Left forelimb (tissue), 1 donor: ENCODE data around the gene FAM163A.

Experiments
- DNase-seq: peaks from one replicate; pipeline ENCODE4 v3.0.0-alpha.2; 2018; ENCODE audit warnings: low spot score

FAM163A gene

GRCh38 chr1:179856296-179856695 is 113.2 kb downstream of the FAM163A start:
- DNase-seq, result no peak

GRCh38 chr1:179857009-179857408 is 113.9 kb downstream of the FAM163A start:
- DNase-seq, result no peak

GRCh38 chr1:179860652-179861051 is 117.6 kb downstream of the FAM163A start:
- no peak for DNase-seq

- no peak for DNase-seq
Measured at GRCh38 chr1:179865377-179865776, 122.3 kb downstream of the FAM163A start.
